H9 (cell line): ENCODE measurements around the gene PAK1. TPM values are rescaled to one million over a fixed set of nuclear protein-coding genes. Genes with fewer than 3 reads are reported as not detected.

ENCODE experiments used
- DNase-seq: peaks from one replicate; pipeline ENCODE4 v3.0.0-alpha.2; 2017
- H2AFZ ChIP-seq: one replicate; pipeline ENCODE4 v1.6.1; 2013; ENCODE audit warnings: mild to moderate bottlenecking, low read length, control low read depth, moderate library complexity
- H2AK5ac ChIP-seq: 2 replicates; pipeline ENCODE4 v1.6.1; 2013; ENCODE audit warnings: low read length, control low read depth, mixed read lengths; ENCODE audit not compliant: insufficient read length
- H2BK120ac ChIP-seq: one replicate; pipeline ENCODE4 v1.6.1; 2013; ENCODE audit warnings: low read depth, mild to moderate bottlenecking, low read length, control low read depth, inconsistent platforms; ENCODE audit not compliant: poor library complexity, severe bottlenecking
- H2BK12ac ChIP-seq: 2 replicates; pipeline ENCODE4 v1.6.1; 2013; ENCODE audit warnings: low read length, control low read depth, mixed read lengths, low read depth; ENCODE audit not compliant: insufficient read length
- H2BK15ac ChIP-seq: 2 replicates; pipeline ENCODE4 v1.6.1; 2013; ENCODE audit warnings: low read depth, low read length, control low read depth
- H2BK20ac ChIP-seq: one replicate; pipeline ENCODE4 v1.6.1; 2013; ENCODE audit warnings: low read depth, mild to moderate bottlenecking, low read length, control low read depth, inconsistent platforms; ENCODE audit not compliant: poor library complexity, severe bottlenecking
- H2BK5ac ChIP-seq: 2 replicates; pipeline ENCODE4 v1.6.1; 2013; ENCODE audit warnings: low read length, control low read depth, mixed read lengths; ENCODE audit not compliant: insufficient read length
- H3K14ac ChIP-seq: 2 replicates; pipeline ENCODE4 v1.6.1; 2013; ENCODE audit warnings: low read length, control low read depth; ENCODE audit not compliant: insufficient read depth
- H3K18ac ChIP-seq: 2 replicates; pipeline ENCODE4 v1.6.1; 2013; ENCODE audit warnings: low read depth, mild to moderate bottlenecking, mixed read lengths, low read length, control low read depth; ENCODE audit not compliant: insufficient read length
- H3K23ac ChIP-seq: 2 replicates; pipeline ENCODE4 v1.6.1; 2013; ENCODE audit warnings: low read length, control low read depth, mixed read lengths, low read depth; ENCODE audit not compliant: insufficient read length
- H3K23me2 ChIP-seq: 2 replicates; pipeline ENCODE4 v1.6.1; 2013; ENCODE audit warnings: low read depth, mild to moderate bottlenecking, mixed read lengths, low read length, control low read depth; ENCODE audit not compliant: insufficient read length, poor library complexity, severe bottlenecking
- H3K27ac ChIP-seq: 2 replicates; pipeline ENCODE4 v1.5.1; 2013; ENCODE audit warnings: low read length, control low read depth, mixed read lengths, low read depth; ENCODE audit not compliant: insufficient read length
- H3K27me3 ChIP-seq: 2 replicates; pipeline ENCODE4 v1.6.1; 2013; ENCODE audit warnings: low read length, control low read depth, inconsistent platforms; ENCODE audit not compliant: insufficient read depth
- H3K4ac ChIP-seq: 2 replicates; pipeline ENCODE4 v1.6.1; 2013; ENCODE audit warnings: low read depth, mild to moderate bottlenecking, control low read depth, inconsistent platforms, low read length, moderate library complexity
- H3K4me1 ChIP-seq: 2 replicates; pipeline ENCODE4 v1.6.1; 2013; ENCODE audit warnings: low read length, control low read depth, inconsistent platforms; ENCODE audit not compliant: insufficient read depth
- H3K4me2 ChIP-seq: 2 replicates; pipeline ENCODE4 v1.6.1; 2013; ENCODE audit warnings: low read length, control low read depth, mixed read lengths; ENCODE audit not compliant: insufficient read length, insufficient read depth
- H3K56ac ChIP-seq: 2 replicates; pipeline ENCODE4 v1.6.1; 2013; ENCODE audit warnings: low read depth, mild to moderate bottlenecking, mixed read lengths, low read length, control low read depth; ENCODE audit not compliant: insufficient read length
- H3K79me1 ChIP-seq: 2 replicates; pipeline ENCODE4 v1.6.1; 2013; ENCODE audit warnings: low read depth, mild to moderate bottlenecking, moderate library complexity, low read length, control low read depth, inconsistent platforms; ENCODE audit not compliant: insufficient read depth, poor library complexity, severe bottlenecking
- H3K79me2 ChIP-seq: 2 replicates; pipeline ENCODE4 v1.6.1; 2013; ENCODE audit warnings: low read length, control low read depth, inconsistent platforms; ENCODE audit not compliant: insufficient read depth
- H3K9ac ChIP-seq: 2 replicates; pipeline ENCODE4 v1.6.1; 2013; ENCODE audit warnings: low read length, control low read depth, mixed read lengths; ENCODE audit not compliant: insufficient read length; ENCODE audit errors: extremely low read depth
- H3K9me3 ChIP-seq: one replicate; pipeline ENCODE4 v1.6.1; 2013; ENCODE audit warnings: low read depth, low read length, inconsistent platforms; ENCODE audit not compliant: control insufficient read depth
- H3T11ph ChIP-seq: one replicate; pipeline ENCODE4 v1.6.1; 2013; ENCODE audit warnings: mild to moderate bottlenecking, low read length, control low read depth, inconsistent platforms
- H4K20me1 ChIP-seq: one replicate; pipeline ENCODE4 v1.6.1; 2013; ENCODE audit not compliant: control insufficient read depth, insufficient read length, insufficient read depth
- H4K5ac ChIP-seq: 2 replicates; pipeline ENCODE4 v1.6.1; 2013; ENCODE audit warnings: low read depth, mild to moderate bottlenecking, mixed read lengths, low read length, control low read depth; ENCODE audit not compliant: insufficient read length
- H4K8ac ChIP-seq: replicated peaks from 2 replicates; pipeline ENCODE4 v1.6.1; 2013; ENCODE audit warnings: low read length, control low read depth, mixed read lengths, low read depth; ENCODE audit not compliant: insufficient read length
- H4K91ac ChIP-seq: 2 replicates; pipeline ENCODE4 v1.6.1; 2013; ENCODE audit warnings: low read depth, mild to moderate bottlenecking, moderate library complexity, mixed read lengths, low read length, control low read depth; ENCODE audit not compliant: insufficient read length
- H3K27ac Mint-ChIP-seq, 3 experiments: 2 replicates in 2 of 3; 3 replicates in 1 of 3; pipeline ENCODE4 v1.8.0; 2020 to 2021; ENCODE audit warnings: mixed read lengths in 3 of 3, mild to moderate bottlenecking in 1 of 3, moderate library complexity in 1 of 3
- H3K27me3 Mint-ChIP-seq: 2 replicates; pipeline ENCODE4 v1.8.0; 2021; ENCODE audit warnings: low read depth, mild to moderate bottlenecking, moderate library complexity, mixed read lengths
- H3K36me3 Mint-ChIP-seq, 3 experiments: 2 replicates in 2 of 3; 3 replicates in 1 of 3; pipeline ENCODE4 v1.8.0; 2020 to 2021; ENCODE audit warnings: low read depth in 3 of 3, mixed read lengths in 3 of 3; ENCODE audit not compliant: insufficient read depth in 1 of 3
- H3K4me1 Mint-ChIP-seq, 2 experiments: 2 replicates each; pipeline ENCODE4 v1.8.0; 2020; ENCODE audit warnings: mixed read lengths in 2 of 2
- H3K4me3 Mint-ChIP-seq, 2 experiments: 2 replicates in 1 of 2; 3 replicates in 1 of 2; pipeline ENCODE4 v1.8.0; 2020 to 2021; ENCODE audit warnings: mild to moderate bottlenecking in 2 of 2, mixed read lengths in 2 of 2, moderate library complexity in 1 of 2
- H3K9me3 Mint-ChIP-seq, 2 experiments: 2 replicates in 1 of 2; 3 replicates in 1 of 2; pipeline ENCODE4 v1.8.0; 2020; ENCODE audit warnings: mild to moderate bottlenecking in 2 of 2, mixed read lengths in 2 of 2, moderate library complexity in 1 of 2
- WGBS: extraction: QIAGEN DNeasy Blood & Tissue Kit; methylation state at CpG from one replicate; pipeline ENCODE4 v1.1.7; 2013; ENCODE audit warnings: missing lambda C conversion rate, low lambda C conversion rate, mixed read lengths; ENCODE audit not compliant: insufficient read length; ENCODE audit errors: extremely low coverage; 5-methylcytosine and 5-hydroxymethylcytosine counted together
- total RNA-seq: library from RNA; stranded (reverse); gene quantifications from 2 replicates; pipeline ENCODE4 v1.2.1, GENCODE V29; 2021
- TF ChIP-seq, protein P1 (sequence below): fragments of 200-600 bp; sonication (generic); conservative IDR thresholded peaks from 3 replicates; pipeline ENCODE4 v1.8.0; 2021; ENCODE audit warnings: antibody characterized with exemption, mild to moderate bottlenecking

PAK1 gene
- total RNA-seq, 1 experiment from 2014 or later = 122 TPM

DNA sequence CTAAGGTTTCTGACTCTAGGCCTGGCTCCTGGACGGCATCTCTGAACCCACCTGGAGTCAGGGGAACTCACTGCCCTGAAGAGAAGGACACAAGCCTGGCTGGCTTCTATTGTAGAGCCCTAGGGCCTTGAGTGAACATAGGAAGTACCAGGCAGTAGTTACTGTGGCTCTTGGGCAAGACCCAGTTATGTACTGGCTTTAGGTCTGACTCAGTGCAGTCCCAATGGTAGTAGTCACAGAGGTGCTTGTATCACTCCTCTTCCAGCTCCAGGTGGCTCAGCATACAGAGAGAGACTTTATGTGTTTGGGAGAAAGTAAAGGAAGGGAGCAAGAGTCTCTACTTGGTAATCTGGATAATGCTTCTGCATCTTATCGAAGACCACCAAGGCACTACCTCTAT lies 13.9 kb upstream of the PAK1 start:
- Histone ChIP-seq H3K4ac (no peak overlapping the region), H3K4me1 (no peaks in the 10 kb centered on the region; the same call in 1 of the 2 replicates), H4K8ac (no peak overlapping the region), H3K79me2 (no peaks in the 10 kb centered on the region), H3K18ac (no peak overlapping the region), H2BK20ac (no peak overlapping the region), H2BK5ac (no peak overlapping the region), H3K23ac (no peak overlapping the region), H3K4me2 (no peak overlapping the region), H2BK12ac (no peak overlapping the region), H3K14ac (no peak overlapping the region), H2BK15ac (no peak overlapping the region), H2AK5ac (no peak overlapping the region), H3K27me3 (no peaks in the 10 kb centered on the region), H3K27ac (no peak overlapping the region), H2BK120ac (no peak overlapping the region), H3K56ac (no peak overlapping the region), H3K23me2 (no peaks in the 10 kb centered on the region), H3K79me1 (no peaks in the 10 kb centered on the region), H2AFZ (no peak overlapping the region), H4K20me1 (no peaks in the 10 kb centered on the region), H4K91ac (no peak overlapping the region), H3K9ac (no peak overlapping the region), H4K5ac (no peak overlapping the region), H3K9me3 (no peaks in the 10 kb centered on the region), H3T11ph (no peak overlapping the region)
- no peak for DNase-seq
- TF ChIP-seq, protein P1, sequence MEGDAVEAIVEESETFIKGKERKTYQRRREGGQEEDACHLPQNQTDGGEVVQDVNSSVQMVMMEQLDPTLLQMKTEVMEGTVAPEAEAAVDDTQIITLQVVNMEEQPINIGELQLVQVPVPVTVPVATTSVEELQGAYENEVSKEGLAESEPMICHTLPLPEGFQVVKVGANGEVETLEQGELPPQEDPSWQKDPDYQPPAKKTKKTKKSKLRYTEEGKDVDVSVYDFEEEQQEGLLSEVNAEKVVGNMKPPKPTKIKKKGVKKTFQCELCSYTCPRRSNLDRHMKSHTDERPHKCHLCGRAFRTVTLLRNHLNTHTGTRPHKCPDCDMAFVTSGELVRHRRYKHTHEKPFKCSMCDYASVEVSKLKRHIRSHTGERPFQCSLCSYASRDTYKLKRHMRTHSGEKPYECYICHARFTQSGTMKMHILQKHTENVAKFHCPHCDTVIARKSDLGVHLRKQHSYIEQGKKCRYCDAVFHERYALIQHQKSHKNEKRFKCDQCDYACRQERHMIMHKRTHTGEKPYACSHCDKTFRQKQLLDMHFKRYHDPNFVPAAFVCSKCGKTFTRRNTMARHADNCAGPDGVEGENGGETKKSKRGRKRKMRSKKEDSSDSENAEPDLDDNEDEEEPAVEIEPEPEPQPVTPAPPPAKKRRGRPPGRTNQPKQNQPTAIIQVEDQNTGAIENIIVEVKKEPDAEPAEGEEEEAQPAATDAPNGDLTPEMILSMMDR = no peak
- no CpG with 5 or more reads among the region's 2 CpGs for WGBS
- Mint-ChIP-seq H3K36me3 (peaks cover 0 to 8% (median 0%) of the 10 kb centered on the region in 3 experiments; a peak in 6 of 7 replicates), H3K27ac (no peak overlapping the region), H3K4me3 (no peak overlapping the region), H3K4me1 (peaks cover 5% of the 10 kb centered on the region in 2 experiments; a peak in 3 of 4 replicates), H3K9me3 (peaks cover 5 to 13% of the 10 kb centered on the region in 2 experiments; a peak in 3 of 5 replicates), H3K27me3 (no peaks in the 10 kb centered on the region)
